ENCODE data around the gene MEGF6. TPM values are rescaled to one million over a fixed set of nuclear protein-coding genes. Genes with fewer than 3 reads are reported as not detected.

The MEGF6 gene
- total RNA-seq, 4 donors from 2014 or later: 4.1 to 27.1 (median 11.4) TPM

DNA sequence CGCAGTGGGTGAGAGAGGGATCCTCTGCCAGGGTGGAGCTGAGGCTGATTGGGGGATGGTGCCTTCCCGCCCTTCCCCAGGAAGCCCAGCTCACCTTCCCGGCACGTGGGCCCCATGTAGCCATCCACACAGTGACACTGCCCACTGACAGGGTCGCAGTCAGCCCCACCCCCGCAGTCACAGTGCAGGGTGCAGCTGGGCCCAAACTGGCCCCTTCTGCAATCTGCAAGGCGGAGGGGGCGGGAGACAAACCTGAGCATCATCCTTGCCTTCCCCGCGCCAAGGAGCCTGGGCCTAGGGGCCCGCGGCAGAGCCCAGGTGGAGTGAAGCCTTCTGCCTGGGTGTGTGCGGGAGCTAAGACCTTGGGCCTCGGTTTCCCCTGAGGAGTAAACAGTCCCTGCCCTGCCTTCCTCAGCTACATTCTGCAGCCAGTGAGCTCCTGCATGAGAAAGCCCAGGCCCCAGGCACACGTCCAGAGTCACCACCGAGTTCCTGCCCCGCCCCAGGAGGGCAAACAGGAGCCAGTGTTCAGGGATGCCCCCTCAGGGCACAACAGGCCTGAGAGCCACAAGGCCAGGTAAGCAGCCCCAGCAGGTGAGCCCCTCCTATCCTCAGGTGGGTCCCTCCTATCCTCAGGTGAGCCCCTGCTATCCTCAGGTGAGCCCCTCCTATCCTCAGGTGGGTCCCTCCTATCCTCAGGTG is 118.6 kb downstream of the MEGF6 start:
- DNase-seq: no peak
- intact Hi-C loops (cut with DNase I; ENCODE audit: low total_unique reads) (loop anchor here (5.0 kb wide), 1 partner anchor 125 kb away; no protein-coding TSS in a partner anchor), in situ Hi-C loops (cut with MboI; ENCODE audit: low pct_ligation_motif_present in 1 of 4, low pct_unique_long_range_greater_than_20kb in 1 of 4, low sequenced_read_pairs in 3 of 4) (no loop called here)
- Histone ChIP-seq H3K27me3 (no peaks in the 10 kb centered on the region), H3K36me3 (no peaks in the 10 kb centered on the region), H3K4me1 (peaks cover 0 to 8% (median 2%) of the 10 kb centered on the region in 4 donors), H3K4me3 (no peak overlapping the region), H3K27ac (no peak overlapping the region), H3K9me3 (no peaks in the 10 kb centered on the region)
- TF ChIP-seq, protein P1, sequence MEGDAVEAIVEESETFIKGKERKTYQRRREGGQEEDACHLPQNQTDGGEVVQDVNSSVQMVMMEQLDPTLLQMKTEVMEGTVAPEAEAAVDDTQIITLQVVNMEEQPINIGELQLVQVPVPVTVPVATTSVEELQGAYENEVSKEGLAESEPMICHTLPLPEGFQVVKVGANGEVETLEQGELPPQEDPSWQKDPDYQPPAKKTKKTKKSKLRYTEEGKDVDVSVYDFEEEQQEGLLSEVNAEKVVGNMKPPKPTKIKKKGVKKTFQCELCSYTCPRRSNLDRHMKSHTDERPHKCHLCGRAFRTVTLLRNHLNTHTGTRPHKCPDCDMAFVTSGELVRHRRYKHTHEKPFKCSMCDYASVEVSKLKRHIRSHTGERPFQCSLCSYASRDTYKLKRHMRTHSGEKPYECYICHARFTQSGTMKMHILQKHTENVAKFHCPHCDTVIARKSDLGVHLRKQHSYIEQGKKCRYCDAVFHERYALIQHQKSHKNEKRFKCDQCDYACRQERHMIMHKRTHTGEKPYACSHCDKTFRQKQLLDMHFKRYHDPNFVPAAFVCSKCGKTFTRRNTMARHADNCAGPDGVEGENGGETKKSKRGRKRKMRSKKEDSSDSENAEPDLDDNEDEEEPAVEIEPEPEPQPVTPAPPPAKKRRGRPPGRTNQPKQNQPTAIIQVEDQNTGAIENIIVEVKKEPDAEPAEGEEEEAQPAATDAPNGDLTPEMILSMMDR (IDR thresholded peaks at IDR 0.05): no peak
- TF ChIP-seq POLR2AphosphoS5 (IDR thresholded peaks at IDR 0.05): no peak
- TF ChIP-seq POLR2A (IDR thresholded peaks at IDR 0.05): no peak
- TF ChIP-seq EP300 (IDR thresholded peaks at IDR 0.05; ENCODE audit: low read depth): no peak
- 77% methylated on average over 14 of the region's 17 CpGs; no CpG with 5 or more reads in 1 of the 2 donors for WGBS, 2 donors (ENCODE audit: low coverage in 1 of 2)

DNA sequence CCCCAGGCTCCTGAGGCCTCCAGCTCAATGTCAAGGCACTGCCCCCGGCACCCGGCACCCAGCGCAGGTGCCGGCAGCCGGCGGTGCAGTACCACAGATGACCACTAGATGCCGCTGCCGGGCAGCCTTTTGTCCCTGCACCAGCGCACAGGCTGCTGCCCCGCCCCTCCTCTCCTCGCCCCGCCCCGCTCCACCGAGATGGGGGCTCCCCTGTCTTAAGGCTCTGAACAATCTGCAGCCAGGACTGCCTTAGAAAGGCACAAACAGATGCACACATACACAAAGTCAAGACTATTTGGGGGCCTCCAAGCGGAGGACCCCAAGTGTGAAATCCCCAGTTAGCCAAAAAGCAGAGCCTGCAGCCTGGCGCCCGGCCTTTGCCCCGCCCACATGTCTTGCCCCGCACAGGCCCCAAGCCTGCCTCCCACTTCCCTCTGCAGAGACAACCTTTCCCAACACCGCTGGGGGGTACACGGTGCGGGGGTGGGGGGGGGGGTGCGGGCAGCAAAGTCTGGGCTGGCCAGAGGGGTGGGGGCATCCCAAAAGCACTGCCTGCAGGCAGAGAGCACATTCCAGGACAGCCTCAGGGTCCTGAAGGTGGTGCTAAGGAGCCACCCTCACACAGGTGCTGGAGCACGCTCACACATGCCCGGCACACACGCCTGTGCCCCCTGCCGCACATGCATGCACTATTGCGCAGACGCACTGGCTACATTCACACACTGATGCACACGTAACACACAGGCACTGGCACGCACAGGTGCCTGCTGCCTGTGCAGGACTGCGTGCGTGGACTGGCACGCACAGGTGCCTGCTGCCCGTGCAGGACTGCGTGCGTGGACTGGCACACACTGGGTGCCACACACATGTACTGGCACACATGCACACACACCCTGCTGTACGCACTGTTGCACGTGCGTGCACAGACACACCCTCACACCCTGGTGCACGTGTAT is 119.7 kb downstream of the MEGF6 start:
- DNase-seq: peak; percentile 80
- H3K9me3 ChIP-seq: no peaks in the 10 kb centered on the region
- H3K4me3 ChIP-seq: no peak overlapping the region
- in situ Hi-C loops (cut with MboI; ENCODE audit: low pct_ligation_motif_present in 1 of 4, low pct_unique_long_range_greater_than_20kb in 1 of 4, low sequenced_read_pairs in 3 of 4): no loop called here
- intact Hi-C loops (cut with DNase I; ENCODE audit: low total_unique reads): loop anchor here (5.0 kb wide), 1 partner anchor 126 kb away; no protein-coding TSS in a partner anchor
- H3K4me1 ChIP-seq: peaks cover 0 to 8% (median 2%) of the 10 kb centered on the region in 4 donors
- TF ChIP-seq POLR2A (IDR thresholded peaks at IDR 0.05): no peak
- TF ChIP-seq, protein P1 (IDR thresholded peaks at IDR 0.05): peak; percentile 97 to 100 (median 100)
- no peaks in the 10 kb centered on the region for H3K27me3 ChIP-seq
- no peak overlapping the region for H3K27ac ChIP-seq
- H3K36me3 ChIP-seq: no peaks in the 10 kb centered on the region
- WGBS, 2 donors (ENCODE audit: low coverage in 1 of 2): 36% methylated on average over 30 of the region's 41 CpGs; no CpG with 5 or more reads in 1 of the 2 donors

DNA sequence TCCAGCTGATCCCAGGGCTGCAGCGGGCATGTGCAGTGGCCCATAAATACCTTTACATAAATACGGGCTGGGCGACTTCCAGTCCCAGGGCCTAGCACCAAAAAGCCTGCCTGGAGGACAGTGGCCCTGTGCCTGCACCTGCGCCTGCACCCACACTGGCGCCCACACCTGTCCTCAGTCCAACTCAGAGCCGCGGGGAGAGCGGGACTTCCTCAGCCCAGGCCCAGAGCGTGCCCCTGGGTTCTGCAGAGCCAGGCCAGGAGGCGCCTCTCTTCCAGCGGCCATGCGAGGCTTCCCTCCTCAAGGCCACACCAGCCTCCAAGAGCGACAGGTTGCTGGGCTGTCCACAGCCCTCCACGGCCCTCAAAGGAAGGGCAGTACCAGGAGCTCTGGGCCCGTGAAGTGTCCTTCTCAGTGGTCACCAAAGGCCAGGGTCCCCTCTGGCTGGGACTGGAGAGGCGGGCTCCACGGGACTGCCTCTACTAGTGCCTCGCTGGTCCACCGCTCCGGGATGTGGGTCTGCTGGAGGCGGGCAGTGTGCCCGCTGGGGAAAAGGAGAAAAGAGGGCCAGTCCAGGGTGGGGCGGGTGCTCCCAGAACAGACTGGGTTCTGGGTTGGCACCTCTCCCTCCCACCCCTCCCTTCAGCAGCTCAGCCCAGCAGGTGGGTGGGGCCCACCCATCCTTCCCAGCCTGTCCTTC is 121.1 kb downstream of the MEGF6 start:
- 69 to 90% methylated on average over 2 to 21 of the region's 23 CpGs for WGBS, 2 donors (ENCODE audit: low coverage in 1 of 2)
- intact Hi-C loops (cut with DNase I; ENCODE audit: low total_unique reads): loop anchor here (5.0 kb wide), 1 partner anchor 127 kb away; no protein-coding TSS in a partner anchor
- in situ Hi-C loops (cut with MboI; ENCODE audit: low pct_ligation_motif_present in 1 of 4, low pct_unique_long_range_greater_than_20kb in 1 of 4, low sequenced_read_pairs in 3 of 4): no loop called here
- Histone ChIP-seq H3K4me3 (no peak overlapping the region), H3K27ac (no peak overlapping the region), H3K9me3 (no peaks in the 10 kb centered on the region), H3K27me3 (no peaks in the 10 kb centered on the region), H3K36me3 (no peaks in the 10 kb centered on the region), H3K4me1 (peaks cover 0 to 8% (median 2%) of the 10 kb centered on the region in 4 donors)
- no peak for DNase-seq
- TF ChIP-seq, protein P1 (IDR thresholded peaks at IDR 0.05): no peak
- no peak for TF ChIP-seq EP300 (IDR thresholded peaks at IDR 0.05; ENCODE audit: low read depth)
- no peak for TF ChIP-seq POLR2A (IDR thresholded peaks at IDR 0.05)
- TF ChIP-seq POLR2AphosphoS5 (IDR thresholded peaks at IDR 0.05): no peak
